Fibroblast of skin of left quadriceps (primary cell): ENCODE results near the gene TXN.
A peak's percentile ranks its signal among the peaks of the same experiment; 100 is the strongest.
"Not testable (repeated sequence)": the region's sequence is repeated elsewhere in the genome, so short reads cannot be mapped to it uniquely, and the experiment has no call there.

Source experiments
- DNase-seq, 2 experiments: peaks; one replicate each; pipeline ENCODE4 v3.0.0-alpha.2; 2013; ENCODE audit warnings: low read depth in 2 of 2

Gene TXN

DNA sequence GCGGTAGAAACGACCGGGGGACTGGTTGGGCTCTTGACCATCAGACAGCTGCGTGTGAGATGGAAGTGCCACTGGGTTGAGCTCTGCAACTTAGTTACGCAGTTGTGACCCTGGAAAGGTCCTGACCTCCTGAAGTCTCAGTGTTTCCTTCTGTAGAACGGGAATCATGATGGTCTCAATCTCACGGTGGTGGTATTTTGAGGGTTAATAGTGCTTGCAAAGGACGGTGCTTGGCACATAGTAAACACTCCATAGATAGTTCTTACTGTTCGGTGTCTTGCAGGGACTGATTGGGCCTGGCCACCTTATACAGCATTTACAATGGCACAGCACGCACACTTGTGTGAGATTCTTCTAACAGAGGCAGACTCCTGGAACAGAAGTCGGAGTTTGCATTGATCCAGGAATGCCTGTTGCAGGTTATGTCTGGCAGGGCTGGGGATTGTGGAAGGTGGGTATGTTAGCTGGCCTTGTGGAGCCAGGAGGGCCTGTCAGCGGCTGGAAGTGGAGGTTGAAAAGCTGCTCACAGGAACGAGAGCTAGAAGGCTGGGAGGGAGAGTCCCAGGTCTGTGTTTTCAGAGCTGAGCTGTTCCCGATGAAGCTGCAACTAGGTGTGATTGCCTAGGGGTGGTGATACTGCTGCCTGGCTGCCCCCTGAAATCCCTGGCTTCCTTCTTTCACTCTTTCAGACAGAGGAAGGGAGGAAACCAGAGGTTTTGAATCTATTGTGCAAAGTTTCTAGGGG lies 962 bp upstream of the TXN start:
- no peak for DNase-seq

- no peak for DNase-seq
Observed at GRCh38 chr9:110255463-110256379, 586 bp downstream of the TXN start.

- DNase-seq: no peak
Observed at GRCh38 chr9:110255034-110255462, 1.3 kb downstream of the TXN start.

- DNase-seq: no peak
Observed at GRCh38 chr9:110254500-110254899, 1.8 kb downstream of the TXN start.

- DNase-seq: no peak
Observed at GRCh38 chr9:110252509-110253139, 3.7 kb downstream of the TXN start.

DNA sequence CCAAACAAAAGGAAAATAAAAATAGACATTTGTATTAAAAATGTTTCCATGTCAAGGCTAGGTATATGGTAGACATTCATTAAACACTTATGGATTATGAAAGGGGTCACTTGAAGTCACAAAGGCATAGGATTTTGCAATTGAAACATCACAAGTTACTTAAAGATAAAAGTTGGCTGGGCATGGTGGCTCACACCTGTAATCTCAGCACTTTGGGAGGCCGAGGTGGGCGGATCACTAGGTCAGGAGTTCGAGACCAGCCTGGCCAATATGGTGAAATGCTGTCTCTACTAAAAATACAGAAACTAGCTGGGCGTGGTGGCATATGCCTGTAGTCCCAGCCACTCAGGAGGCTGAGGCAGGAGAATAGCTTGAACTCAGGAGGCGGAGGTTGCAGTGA lies 4.5 kb downstream of the TXN start:
- not testable (repeated sequence) for DNase-seq

DNA sequence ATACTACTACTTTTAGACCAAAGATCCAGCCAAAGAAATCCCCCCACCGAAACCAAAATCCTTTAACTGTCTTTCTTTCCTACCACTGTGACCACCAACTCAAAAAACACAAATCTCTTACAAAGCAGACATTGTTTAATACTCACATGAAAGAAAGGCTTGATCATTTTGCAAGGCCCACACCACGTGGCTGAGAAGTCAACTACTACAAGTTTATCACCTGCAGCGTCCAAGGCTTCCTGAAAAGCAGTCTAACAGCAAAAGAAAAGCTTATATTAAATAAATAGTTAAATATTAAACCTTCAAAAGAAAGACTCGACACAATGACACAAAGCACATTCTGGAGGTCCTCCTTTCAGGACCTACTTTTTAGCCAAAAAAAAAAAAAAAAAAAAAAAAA lies 5.1 kb downstream of the TXN start:
- no peak for DNase-seq

- DNase-seq: no peak
Observed at GRCh38 chr9:110249603-110250002, 6.7 kb downstream of the TXN start.

- DNase-seq: no peak
Observed at GRCh38 chr9:110248361-110248760, 7.9 kb downstream of the TXN start.

- DNase-seq: no peak
Observed at GRCh38 chr9:110246214-110246613, 10.1 kb downstream of the TXN start.

DNA sequence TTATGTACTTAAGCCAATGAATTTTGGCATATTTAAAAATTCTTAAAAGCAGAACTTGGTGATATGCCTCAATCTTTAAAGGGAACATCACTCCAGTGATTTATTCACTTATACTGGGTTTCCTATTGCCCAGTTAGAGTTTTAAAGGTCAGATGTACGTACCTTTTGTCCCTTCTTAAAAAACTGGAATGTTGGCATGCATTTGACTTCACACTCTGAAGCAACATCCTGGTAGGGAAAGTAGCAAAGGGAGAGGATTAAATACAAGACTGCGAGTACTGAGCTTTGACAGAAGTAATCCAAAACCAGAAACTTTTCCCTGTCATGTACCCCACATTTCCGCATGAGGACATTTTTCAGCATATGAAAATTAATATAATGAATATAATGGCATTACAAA lies 11.7 kb downstream of the TXN start:
- no peak for DNase-seq

- DNase-seq: no peak
Observed at GRCh38 chr9:110241858-110242321, 14.4 kb downstream of the TXN start.

DNA sequence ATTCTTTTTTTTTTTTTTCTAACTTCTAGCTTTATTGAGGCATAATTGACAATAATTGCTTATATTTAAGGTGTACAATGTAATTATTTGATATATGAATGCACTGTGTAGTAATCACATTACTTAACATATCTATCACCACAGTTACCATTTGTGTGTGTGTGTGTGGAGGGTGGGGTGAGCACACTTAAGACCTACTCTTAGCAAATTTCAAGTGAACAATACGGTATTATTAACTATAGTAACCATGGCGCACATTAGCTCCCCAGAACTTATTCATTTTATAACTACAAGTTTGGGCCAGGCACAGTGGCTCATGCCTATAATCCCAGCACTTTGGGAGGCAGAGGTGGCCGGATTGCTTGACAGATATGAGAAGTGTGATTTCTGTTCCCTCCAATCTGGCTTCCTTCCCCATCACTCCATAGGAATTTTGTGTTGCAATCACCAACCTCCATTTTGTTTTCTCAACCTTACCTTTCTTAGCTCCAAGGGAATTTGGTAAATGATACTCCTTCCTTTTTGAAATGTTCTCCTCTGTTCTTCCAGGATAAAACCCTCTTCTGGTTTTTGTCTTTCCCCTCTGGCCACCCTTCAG lies 14.9 kb downstream of the TXN start:
- DNase-seq: no peak

DNA sequence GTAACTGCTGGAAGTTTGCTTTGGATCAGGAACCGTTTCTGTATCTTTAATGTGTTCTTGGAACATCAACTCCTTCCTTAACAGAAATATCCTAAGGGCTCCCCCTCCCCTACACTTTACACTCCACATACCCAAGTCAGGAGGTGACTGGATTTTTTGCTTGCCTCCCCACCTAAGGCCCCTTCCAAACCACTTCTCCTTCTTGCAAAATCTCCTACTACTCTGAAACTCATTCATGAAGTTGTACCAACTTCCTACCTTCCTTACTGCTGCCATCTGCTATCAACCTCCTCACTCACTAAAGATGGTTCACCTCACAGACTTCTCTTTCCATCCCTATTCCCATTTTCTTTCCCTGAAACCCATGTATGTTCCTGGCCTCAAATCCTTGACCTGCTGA lies 16.1 kb downstream of the TXN start:
- no peak for DNase-seq

GRCh38 chr9:110228321-110228720 lies 28.0 kb downstream of the TXN start:
- DNase-seq: no peak

DNA sequence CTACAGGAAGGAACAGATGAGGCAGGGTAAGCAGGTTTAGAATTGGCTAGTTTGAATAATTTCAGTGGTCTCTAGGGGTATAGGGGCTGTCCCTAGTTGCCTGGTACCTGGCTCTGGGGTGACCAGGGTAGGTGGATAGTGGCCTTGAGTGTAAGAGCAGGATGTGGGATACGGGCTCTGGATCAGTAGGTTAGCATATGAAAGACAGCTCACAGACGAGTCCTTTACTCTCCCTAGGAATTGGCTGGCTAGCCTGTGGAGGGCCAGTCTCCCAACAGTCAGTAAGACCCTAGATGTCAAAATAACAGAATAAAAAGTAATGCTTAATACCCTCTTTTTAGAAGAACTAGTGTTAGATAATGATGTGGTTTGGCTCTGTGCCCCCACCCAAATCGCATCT lies 31.7 kb downstream of the TXN start:
- no peak for DNase-seq

DNA sequence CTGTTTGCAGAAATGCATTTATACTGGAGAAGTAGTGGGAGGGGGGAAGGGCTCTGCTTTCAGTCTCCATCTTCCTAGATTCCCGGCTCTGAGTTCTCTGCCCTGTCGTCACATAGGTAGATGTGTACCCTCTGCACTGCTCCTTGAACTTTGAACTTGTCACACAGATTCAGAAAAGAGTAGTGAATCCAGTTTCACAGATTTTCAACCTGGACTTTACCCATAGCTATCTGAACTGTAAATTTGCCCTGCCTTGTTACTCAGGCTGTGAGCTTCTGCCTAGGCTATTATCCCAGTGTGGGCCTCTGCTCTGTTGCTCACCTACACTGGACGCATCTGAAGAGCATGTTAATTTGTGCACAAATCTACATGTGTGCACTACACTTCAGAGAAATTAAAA lies 35.5 kb downstream of the TXN start:
- DNase-seq: no peak

- DNase-seq: peak in 1 of 2 experiments; percentile 27
Observed at GRCh38 chr9:110217656-110218099, 38.6 kb downstream of the TXN start.

GRCh38 chr9:110214586-110215355 lies 41.5 kb downstream of the TXN start:
- no peak for DNase-seq

- DNase-seq: no peak
Observed at GRCh38 chr9:110214090-110214489, 42.2 kb downstream of the TXN start.

DNA sequence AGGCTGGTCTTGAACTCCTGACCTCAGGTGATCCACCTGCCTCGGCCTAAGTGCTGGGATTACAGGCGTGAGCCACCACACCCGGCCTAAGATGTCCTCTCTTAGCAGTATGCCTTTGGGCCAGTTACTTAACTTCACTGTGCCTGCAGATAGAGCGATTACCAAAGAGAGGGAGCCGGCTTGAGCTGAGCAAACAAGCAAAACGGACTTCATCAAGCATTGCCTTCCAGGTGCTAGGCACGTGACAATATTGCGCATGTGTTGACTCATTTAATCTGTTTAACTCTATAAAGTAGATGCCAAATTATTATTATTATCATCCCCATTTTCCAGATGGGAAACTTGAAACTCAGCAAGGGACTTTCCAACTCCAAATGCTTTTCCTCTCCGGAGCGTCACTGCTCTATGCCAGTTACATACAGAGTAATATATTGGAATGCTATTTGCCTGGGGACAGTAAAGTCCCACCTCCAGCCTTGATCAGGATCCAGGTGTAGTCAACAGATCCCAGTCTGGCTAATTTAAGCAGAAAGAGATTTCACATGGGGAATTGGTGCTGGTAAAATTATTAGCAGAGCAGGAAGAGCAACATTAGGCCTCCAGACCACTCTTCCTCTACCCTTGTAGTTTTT lies 42.8 kb downstream of the TXN start:
- DNase-seq: no peak
